Omental fat pad (tissue), 4 donors: ENCODE results near the gene CCDC6. TPM values are rescaled to one million over a fixed set of nuclear protein-coding genes. Genes with fewer than 3 reads are reported as not detected.

Experiments
- ATAC-seq: fragments of 150-250 bp; one replicate; pipeline ENCODE4 v1.9.1; 2016; ENCODE audit warnings: mild to moderate bottlenecking, moderate library complexity; ENCODE audit not compliant: low FRiP score
- DNase-seq: peaks from one replicate; pipeline ENCODE4 v3.0.0-alpha.2; 2019; ENCODE audit warnings: low spot score
- total RNA-seq, 4 donors: library from RNA; depleted of rRNA; stranded (reverse); fragments of >200 nt; gene quantifications; one replicate each; pipeline ENCODE4 v1.1.0, GENCODE V29; 2016
- TF ChIP-seq, protein P1 (sequence below), 3 donors: fragments of 450-650 bp; IDR thresholded peaks; one replicate each; pipeline ENCODE4 v1.5.1; 2016 to 2017; ENCODE audit warnings: antibody characterized with exemption in 3 of 3, mild to moderate bottlenecking in 3 of 3, moderate library complexity in 2 of 3

Gene CCDC6
- total RNA-seq, 4 donors from 2014 or later = 24.7 to 29.7 (median 25.9) TPM

DNA sequence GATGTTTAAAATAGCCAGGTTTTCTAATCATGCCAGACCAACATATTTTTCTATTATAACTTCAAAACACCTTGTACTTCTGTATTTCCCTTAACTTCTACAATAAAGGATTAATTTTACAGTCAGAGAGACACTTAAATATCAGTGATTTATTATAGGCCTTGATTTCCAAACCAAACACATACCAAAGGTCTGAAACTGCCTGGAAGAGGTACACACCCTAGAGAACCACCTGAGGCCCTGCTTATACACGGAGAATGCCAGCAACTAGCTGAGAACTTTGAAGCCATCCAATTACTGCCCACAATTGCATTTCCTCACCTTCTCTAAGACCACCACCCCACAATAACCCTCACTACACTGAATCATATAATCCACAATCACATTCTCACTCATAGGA, 4.9 kb downstream of the CCDC6 start:
- DNase-seq (no peak), ATAC-seq (no peak)
- TF ChIP-seq, protein P1, sequence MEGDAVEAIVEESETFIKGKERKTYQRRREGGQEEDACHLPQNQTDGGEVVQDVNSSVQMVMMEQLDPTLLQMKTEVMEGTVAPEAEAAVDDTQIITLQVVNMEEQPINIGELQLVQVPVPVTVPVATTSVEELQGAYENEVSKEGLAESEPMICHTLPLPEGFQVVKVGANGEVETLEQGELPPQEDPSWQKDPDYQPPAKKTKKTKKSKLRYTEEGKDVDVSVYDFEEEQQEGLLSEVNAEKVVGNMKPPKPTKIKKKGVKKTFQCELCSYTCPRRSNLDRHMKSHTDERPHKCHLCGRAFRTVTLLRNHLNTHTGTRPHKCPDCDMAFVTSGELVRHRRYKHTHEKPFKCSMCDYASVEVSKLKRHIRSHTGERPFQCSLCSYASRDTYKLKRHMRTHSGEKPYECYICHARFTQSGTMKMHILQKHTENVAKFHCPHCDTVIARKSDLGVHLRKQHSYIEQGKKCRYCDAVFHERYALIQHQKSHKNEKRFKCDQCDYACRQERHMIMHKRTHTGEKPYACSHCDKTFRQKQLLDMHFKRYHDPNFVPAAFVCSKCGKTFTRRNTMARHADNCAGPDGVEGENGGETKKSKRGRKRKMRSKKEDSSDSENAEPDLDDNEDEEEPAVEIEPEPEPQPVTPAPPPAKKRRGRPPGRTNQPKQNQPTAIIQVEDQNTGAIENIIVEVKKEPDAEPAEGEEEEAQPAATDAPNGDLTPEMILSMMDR (IDR thresholded peaks at IDR 0.05) = no peak

DNA sequence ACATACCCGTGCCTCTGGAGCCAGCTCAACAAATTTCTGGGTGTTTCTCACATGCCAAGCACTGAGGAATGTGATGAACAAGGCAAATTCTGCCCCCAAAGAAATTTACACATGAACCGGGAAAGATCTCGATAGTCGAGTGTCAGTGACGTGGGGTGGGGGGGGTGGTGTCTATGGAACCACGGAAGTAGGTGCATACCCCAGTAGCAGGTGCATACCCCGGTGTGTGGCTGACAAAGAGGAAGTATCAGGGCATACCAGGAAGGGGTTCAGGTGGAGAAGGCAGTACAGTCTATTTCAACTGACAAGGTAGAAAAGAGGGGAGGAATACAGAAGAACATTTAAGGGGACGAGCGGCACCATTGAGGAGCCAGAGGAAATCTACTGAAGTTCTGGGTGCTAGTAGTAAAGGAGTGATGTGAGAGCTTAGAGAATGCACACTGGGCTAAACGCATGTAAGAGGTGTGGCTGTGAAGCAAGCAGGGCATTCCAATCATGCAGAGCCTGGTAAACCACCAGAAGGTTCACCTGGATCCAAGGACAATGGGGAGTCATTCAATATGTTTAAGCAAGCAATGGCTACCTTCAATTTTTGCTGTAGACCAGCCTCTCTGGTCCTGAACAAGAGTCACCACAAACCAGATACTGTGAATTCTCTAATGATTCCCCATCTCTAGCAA, 6.2 kb downstream of the CCDC6 start:
- no peak for ATAC-seq
- DNase-seq = no peak
- TF ChIP-seq, protein P1 (IDR thresholded peaks at IDR 0.05) = no peak

DNA sequence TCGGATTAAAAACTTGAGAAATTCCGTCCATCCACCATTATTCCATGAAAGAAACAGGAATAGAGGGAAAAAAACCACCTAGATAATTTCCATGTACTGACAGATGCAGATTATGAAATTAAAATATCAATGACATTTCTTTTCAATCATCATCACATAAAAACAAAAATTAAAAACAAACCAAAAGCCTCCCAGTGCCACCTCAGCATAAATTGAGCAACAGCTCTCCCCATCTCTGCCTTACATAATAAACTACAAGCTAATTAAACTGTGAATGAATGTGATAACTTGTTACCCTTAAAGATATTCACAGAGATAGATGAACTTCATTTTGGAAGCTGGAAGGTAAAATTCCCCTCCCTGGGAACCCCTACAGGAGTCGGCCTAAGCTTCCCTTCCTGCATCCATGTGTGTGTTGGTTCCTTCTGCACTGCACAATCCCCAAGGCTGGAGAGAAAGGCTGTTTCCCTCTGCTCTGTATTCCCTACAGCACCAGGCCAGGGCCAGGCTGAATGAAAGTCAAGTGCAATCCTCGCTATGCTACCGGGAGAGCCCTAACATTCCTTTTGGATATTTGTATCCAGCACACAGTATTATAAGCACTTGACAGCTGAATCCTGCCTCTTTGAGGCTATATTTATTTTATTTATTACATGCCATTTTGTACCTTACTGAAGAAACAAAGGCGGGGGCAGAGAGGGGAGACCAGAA, 8.1 kb downstream of the CCDC6 start:
- TF ChIP-seq, protein P1 (IDR thresholded peaks at IDR 0.05) = no peak
- DNase-seq = no peak
- no peak for ATAC-seq

DNA sequence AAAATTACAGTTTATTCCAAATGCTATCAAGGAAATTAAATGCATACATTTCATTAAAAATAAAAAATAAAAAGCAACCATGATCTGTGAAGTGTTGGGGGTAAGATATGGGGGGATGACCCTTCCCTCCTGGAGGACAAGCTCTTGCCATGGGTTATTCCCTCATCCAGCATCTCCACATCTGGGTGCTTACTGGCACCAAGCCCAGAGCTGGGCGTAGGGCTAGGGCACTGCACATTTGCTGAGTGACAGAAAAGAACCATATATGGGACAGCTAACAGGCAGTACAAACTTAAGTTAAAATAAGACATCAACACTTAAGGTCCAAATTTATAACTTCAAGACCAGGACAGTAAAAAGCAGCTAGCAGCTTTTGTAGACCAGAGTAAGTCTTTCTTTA, 10.2 kb downstream of the CCDC6 start:
- TF ChIP-seq, protein P1 (IDR thresholded peaks at IDR 0.05) = no peak
- DNase-seq (no peak), ATAC-seq (no peak)

DNA sequence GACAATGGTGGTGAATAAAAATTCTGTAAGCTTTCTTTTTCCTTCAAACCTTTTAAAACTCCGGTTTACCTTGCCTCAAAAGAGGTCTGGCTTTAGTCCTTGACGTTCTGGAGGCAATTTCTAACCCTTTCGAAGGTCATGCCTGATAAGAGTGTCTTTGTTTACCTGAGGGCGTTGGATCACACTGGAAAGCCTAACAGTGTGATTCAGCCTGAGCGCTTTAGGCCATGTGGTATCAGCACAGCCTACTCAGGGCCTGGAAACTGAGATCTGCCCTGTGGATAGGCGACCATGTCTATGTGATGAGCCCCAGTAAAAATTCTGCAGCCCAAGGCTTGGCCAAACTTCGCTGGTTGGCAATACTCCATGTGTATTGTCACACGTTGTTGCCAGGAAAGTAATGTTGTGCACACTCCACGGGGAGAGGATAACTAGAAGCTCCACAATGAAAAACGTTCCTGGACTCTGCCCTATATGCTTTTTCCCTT, 10.7 kb downstream of the CCDC6 start:
- DNase-seq = no peak
- no peak for ATAC-seq
- TF ChIP-seq, protein P1 (IDR thresholded peaks at IDR 0.05) = no peak

DNA sequence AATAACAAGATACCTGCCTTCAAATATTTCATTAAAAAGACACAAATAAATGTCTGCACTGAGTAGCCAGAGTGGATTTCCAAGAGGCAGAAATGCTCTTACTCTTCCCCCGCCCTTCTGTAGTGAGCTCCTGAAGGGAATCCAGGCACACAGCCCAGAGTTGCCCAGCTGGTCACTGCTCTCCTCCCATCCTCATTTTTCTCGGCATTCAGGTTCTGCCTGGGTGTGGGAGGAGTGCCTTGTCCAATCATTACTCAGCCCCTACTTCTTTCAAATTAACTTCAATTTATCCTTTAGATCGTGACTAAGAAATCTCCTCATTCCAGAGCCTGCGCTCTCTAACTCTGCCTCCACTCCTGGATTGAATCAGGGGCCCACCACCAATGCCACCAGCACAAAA, 12.2 kb downstream of the CCDC6 start:
- TF ChIP-seq, protein P1 (IDR thresholded peaks at IDR 0.05) = no peak
- ATAC-seq (peak; percentile 97), DNase-seq (no peak)

DNA sequence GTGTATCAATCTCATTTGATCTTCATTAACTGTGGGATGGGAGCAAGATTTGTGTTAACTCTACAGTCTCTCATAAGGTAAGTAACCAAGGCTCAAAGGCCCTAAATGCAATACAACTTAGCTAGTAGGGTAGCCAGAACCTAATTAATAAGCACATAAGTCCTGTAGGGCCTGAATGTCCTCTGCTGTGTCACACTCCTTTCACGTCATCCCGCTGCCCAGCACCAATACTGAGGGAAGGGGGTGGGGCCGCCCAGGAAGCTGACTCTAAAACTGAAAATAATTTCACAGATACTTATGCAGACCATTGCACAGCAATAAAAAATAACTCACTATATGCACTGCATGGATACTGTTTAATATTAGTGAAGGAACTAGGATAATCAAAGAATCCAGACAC, 13.7 kb downstream of the CCDC6 start:
- TF ChIP-seq, protein P1 (IDR thresholded peaks at IDR 0.05) = no peak
- no peak for DNase-seq
- ATAC-seq = no peak
